Measurements from ENCODE around the gene ESRRB. TPM values are rescaled to one million over a fixed set of nuclear protein-coding genes. Genes with fewer than 3 reads are reported as not detected.

Gene ESRRB
- total RNA-seq = 10 to 100 TPM in 2 of 9 donors, 1 to 10 TPM in 7; 4.1 to 16.9 (median 8.2) TPM
- 1 to 10 TPM; 6.5 to 7.1 TPM for polyA plus RNA-seq
- long read RNA-seq, donor 1, transcript ESRRB-207 (1 exons, 2,190 nt) = major isoform, 15 of 22 reads
- long read RNA-seq, donor 1, partial matches to known transcripts = 0 of 22 reads
- long read RNA-seq, donor 1, other reads (novel, unspliced or antisense) = 7 of 22 reads
- long read RNA-seq, donor 2, transcript ESRRB-207 (1 exons, 2,190 nt) = major isoform, 12 of 12 reads
- long read RNA-seq, donor 2, partial matches to known transcripts = 0 of 12 reads
- long read RNA-seq, donor 2, other reads (novel, unspliced or antisense) = 0 of 12 reads
- long read RNA-seq, donor 3, transcript ESRRB-207 (1 exons, 2,190 nt) = major isoform, 7 of 8 reads
- long read RNA-seq, donor 3, partial matches to known transcripts = 1 of 8 reads
- long read RNA-seq, donor 3, other reads (novel, unspliced or antisense) = 0 of 8 reads

DNA sequence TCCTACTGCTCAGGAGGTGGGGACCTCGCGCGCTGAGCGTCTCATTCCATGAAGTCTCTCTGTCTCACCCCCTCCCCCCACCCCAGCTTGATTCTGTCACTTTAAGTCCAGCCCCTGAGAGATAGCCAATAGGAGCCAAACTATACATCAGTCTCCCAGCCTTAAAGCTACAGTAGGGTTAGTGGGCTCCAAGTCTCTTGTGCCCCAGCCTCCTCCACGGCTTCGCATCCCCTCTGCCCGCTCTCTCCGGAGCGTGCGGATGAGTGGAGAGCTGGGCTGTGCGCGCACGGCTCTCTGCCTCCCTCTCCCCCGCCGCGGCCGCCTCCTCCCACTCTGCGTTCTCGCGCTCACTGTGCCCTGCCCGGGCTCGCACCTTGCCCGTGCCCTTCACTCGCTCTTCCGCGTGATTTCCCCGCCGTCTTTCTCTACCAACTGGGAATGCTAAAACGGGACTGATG, at the start of gene ESRRB:
Gene ESRRB, plus strand, starts transcription at position 191 of the 458 bp plus-strand sequence. Its CDS starts 265 bp downstream, at position 456.
- intact Hi-C loops (cut with DNase I) = no loop called here
- WGBS, 4 donors = 4 to 13% (median 11%) methylated on average over 27 to 29 of the region's 29 CpGs
- Histone ChIP-seq H3K9me3 (no peaks in the 10 kb centered on the region), H3K36me3 (no peaks in the 10 kb centered on the region), H3K4me3 (peak within 1 kb of the TSS in 10 of 12 donors; percentile 5 to 47 (median 38)), H3K27ac (no peak within 1 kb of the TSS), H3K4me1 (peaks cover 0 to 21% (median 5%) of the 10 kb centered on the region in 12 donors), H3K27me3 (peaks cover 10 to 64% (median 25%) of the 10 kb centered on the region in 9 donors)
- DNase-seq = no peak
- ATAC-seq = peak in 3 of 4 donors; percentile 28 to 58 (median 48)
- no peak for TF ChIP-seq POLR2A (IDR thresholded peaks at IDR 0.05)
- TF ChIP-seq CTCF (IDR thresholded peaks at IDR 0.05) = no peak

DNA sequence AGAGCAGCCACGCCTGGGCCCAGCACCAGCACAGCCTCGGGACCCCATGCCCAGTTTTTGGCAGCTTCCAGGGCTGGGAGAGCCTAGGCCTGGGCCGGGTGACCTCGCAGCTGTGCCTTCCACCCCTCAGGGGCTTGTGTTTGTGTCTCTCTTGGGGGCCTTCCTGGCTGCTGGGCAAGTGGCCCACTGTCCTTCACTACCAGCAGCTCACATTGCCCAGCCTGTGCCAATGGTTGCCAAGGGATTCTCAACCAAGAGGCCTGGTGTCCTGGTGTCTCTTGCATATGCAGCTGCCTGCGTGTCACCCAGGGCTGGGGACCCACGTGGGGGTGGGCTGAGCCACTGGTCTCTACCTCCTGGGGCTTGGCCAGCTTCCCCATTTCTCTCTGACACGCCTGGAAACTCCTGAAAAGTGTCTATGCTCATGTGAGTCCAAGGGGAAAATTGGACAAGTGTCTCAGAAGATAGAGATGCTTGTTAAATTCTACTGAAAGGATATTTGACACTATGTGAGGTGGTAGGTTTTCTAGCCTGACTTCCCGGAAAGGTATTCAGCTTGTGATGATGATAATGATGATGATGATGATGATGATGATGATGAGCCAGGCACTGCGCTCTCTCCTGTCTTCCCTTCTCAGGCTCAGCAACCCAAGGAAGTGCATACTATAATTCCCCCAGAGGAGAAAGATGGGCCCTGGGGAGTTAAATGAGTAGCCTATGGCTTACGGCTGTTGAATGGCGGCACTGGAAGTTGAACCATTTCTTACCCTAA, 48.8 kb upstream of the ESRRB start:
- H3K27me3 ChIP-seq = peaks cover 0 to 30% (median 0%) of the 10 kb centered on the region in 9 donors
- H3K36me3 ChIP-seq = no peaks in the 10 kb centered on the region
- DNase-seq = no peak
- no peak for ATAC-seq
- no peak for TF ChIP-seq CTCF (IDR thresholded peaks at IDR 0.05)
- no peak for TF ChIP-seq POLR2A (IDR thresholded peaks at IDR 0.05)
- no peaks in the 10 kb centered on the region for H3K9me3 ChIP-seq
- H3K4me3 ChIP-seq = no peak overlapping the region
- H3K27ac ChIP-seq = peak overlapping the region in 1 of 12 donors; percentile 33
- H3K4me1 ChIP-seq = peaks cover 0 to 32% (median 1%) of the 10 kb centered on the region in 12 donors
- WGBS, 4 donors = 81 to 87% (median 84%) methylated on average over 6 to 11 of the region's 11 CpGs
- intact Hi-C loops (cut with DNase I) = no loop called here

GRCh38 chr14:76328457-76329137, 47.3 kb upstream of the ESRRB start:
- TF ChIP-seq CTCF (IDR thresholded peaks at IDR 0.05) = no peak
- no peak for TF ChIP-seq POLR2A (IDR thresholded peaks at IDR 0.05)
- no peak overlapping the region for H3K27ac ChIP-seq
- intact Hi-C loops (cut with DNase I) = no loop called here
- peaks cover 0 to 30% (median 0%) of the 10 kb centered on the region in 9 donors for H3K27me3 ChIP-seq
- H3K9me3 ChIP-seq = no peaks in the 10 kb centered on the region
- 63 to 69% (median 65%) methylated on average over 8 of the region's 8 CpGs for whole genome bisulfite sequencing, 4 donors
- DNase-seq (no peak), ATAC-seq (peak in 3 of 4 donors; percentile 31 to 59 (median 33))
- no peaks in the 10 kb centered on the region for H3K36me3 ChIP-seq
- H3K4me1 ChIP-seq = peaks cover 0 to 28% (median 1%) of the 10 kb centered on the region in 12 donors
- H3K4me3 ChIP-seq = no peak overlapping the region

Data from heart left ventricle (tissue), 16 donors.